K562 (cell line): ENCODE results near the gene ATP13A2. TPM values are rescaled to one million over a fixed set of nuclear protein-coding genes. Genes with fewer than 3 reads are reported as not detected.

Experiments
- ATAC-seq: fragments of 200-7000 bp; cut with Tn5 transposase; 3 replicates; pipeline ENCODE4 v1.9.1; 2020; ENCODE audit warnings: moderate library complexity
- BruUV-seq: library from RNA; stranded (reverse); fragments of 400-500 nt; replicated peaks from 2 replicates; lab custom pipeline; 2021; lab: Mats Ljungman, UMichigan
- CTCF ChIA-PET: fragments of 300-600 bp; formaldehyde crosslinking; extraction: SDS; loops from one replicate; lab custom pipeline; 2021; ENCODE audit warnings: low intra/inter-chr PET ratio; lab: Yijun Ruan, JAX
- POLR2A ChIA-PET: fragments of 300-600, 350-650 bp; sonication (Branson Sonifier 250); formaldehyde crosslinking; extraction: SDS; loops from one replicate; lab custom pipeline; 2021; ENCODE audit warnings: antibody characterized with exemption, inconsistent platforms; lab: Yijun Ruan, JAX
- DNase-seq, 4 experiments: peaks; one replicate each; pipeline versions ENCODE4 v3.0.0 to v3.0.0-alpha.2; 2011 to 2018; ENCODE audit warnings: low spot score in 3 of 4, mixed read lengths in 3 of 4; ENCODE audit errors: extremely low read depth in 1 of 4
- FAIRE-seq: peaks from 2 replicates; lab custom pipeline; 2011; peaks lifted over from hg19 to GRCh38; lab: Jason Lieb, UNC
- H2AFZ ChIP-seq: 2 replicates; pipeline ENCODE4 v1.6.0; 2011; ENCODE audit warnings: low read depth, low read length, control low read depth, inconsistent platforms
- H3K27ac ChIP-seq: fragments of 200-600 bp; 3 replicates; pipeline ENCODE4 v1.8.0; 2011; ENCODE audit warnings: low read depth, mild to moderate bottlenecking, control low read depth, inconsistent platforms, low read length, moderate library complexity, mixed read lengths; ENCODE audit errors: extremely low read depth
- H3K27me3 ChIP-seq, 2 experiments: fragments of 300-600 bp in 1 of 2; 2 replicates in 1 of 2; 3 replicates in 1 of 2; pipeline versions ENCODE4 v1.6.0 to v1.8.0; 2011; ENCODE audit warnings: inconsistent platforms in 2 of 2, low read length in 2 of 2, mild to moderate bottlenecking in 1 of 2, mixed read lengths in 1 of 2, moderate library complexity in 1 of 2; ENCODE audit not compliant: control insufficient read depth in 2 of 2, insufficient read depth in 2 of 2
- H3K36me3 ChIP-seq: fragments of 300-600 bp; 3 replicates; pipeline ENCODE4 v1.8.0; 2011; ENCODE audit warnings: mild to moderate bottlenecking, low read length, inconsistent platforms; ENCODE audit not compliant: control insufficient read depth, insufficient read depth
- H3K4me1 ChIP-seq, 2 experiments: fragments of 200-600 bp in 1 of 2; replicated peaks in 1 of 2; 2 replicates in 1 of 2; 3 replicates in 1 of 2; pipeline versions ENCODE4 v1.5.1 to v1.8.0; 2011; ENCODE audit warnings: inconsistent platforms in 2 of 2, low read length in 2 of 2, mild to moderate bottlenecking in 1 of 2, mixed read lengths in 1 of 2, moderate library complexity in 1 of 2; ENCODE audit not compliant: control insufficient read depth in 2 of 2, insufficient read depth in 2 of 2
- H3K4me2 ChIP-seq: 2 replicates; pipeline ENCODE4 v1.6.1; 2011; ENCODE audit warnings: low read length, control low read depth, inconsistent platforms, mixed read lengths; ENCODE audit not compliant: insufficient read depth
- H3K4me3 ChIP-seq: fragments of 200-600 bp; sonication (generic), shearing (Covaris generic); 2 replicates; pipeline ENCODE4 v1.5.1; 2016; ENCODE audit warnings: control low read depth, inconsistent platforms
- H3K79me2 ChIP-seq: fragments of 200-600 bp; 3 replicates; pipeline ENCODE4 v1.8.0; 2011; ENCODE audit warnings: low read length, inconsistent platforms; ENCODE audit not compliant: control insufficient read depth, insufficient read depth
- H3K9ac ChIP-seq, 2 experiments: 2 replicates each; pipeline versions ENCODE4 v1.6.0 to v1.6.1; 2011; ENCODE audit warnings: low read depth in 2 of 2, low read length in 2 of 2, control low read depth in 1 of 2, inconsistent platforms in 1 of 2, mild to moderate bottlenecking in 1 of 2, mixed read lengths in 1 of 2; ENCODE audit not compliant: insufficient read depth in 1 of 2
- H3K9me1 ChIP-seq: one replicate; pipeline ENCODE4 v1.6.0; 2011; ENCODE audit warnings: inconsistent platforms, mild to moderate bottlenecking, low read length, moderate library complexity; ENCODE audit not compliant: control insufficient read depth, insufficient read depth
- H3K9me3 ChIP-seq: replicated peaks from 2 replicates; pipeline ENCODE4 v1.5.1; 2011; ENCODE audit warnings: low read depth, low read length, inconsistent platforms; ENCODE audit not compliant: control insufficient read depth, insufficient read depth
- H4K20me1 ChIP-seq: replicated peaks from 2 replicates; pipeline ENCODE4 v1.6.1; 2011; ENCODE audit warnings: low read length, inconsistent platforms, mixed read lengths; ENCODE audit not compliant: control insufficient read depth, insufficient read depth
- ATF3 ChIP-seq, 2 experiments: fragments of 450-650 bp in 1 of 2; sonication (generic) in 1 of 2; formaldehyde crosslinking in 1 of 2; IDR thresholded peaks in 1 of 2; conservative IDR thresholded peaks in 1 of 2; 2 replicates each; pipeline versions ENCODE4 v1.6.1 to v1.8.1; 2016 to 2023; ENCODE audit warnings: mild to moderate bottlenecking in 2 of 2, moderate library complexity in 2 of 2, inconsistent platforms in 1 of 2, missing genetic modification reagents in 1 of 2
- BCOR ChIP-seq: fragments of 450-650 bp; IDR thresholded peaks from 2 replicates; pipeline ENCODE4 v1.6.1; 2016
- JUND ChIP-seq, 2 experiments: IDR thresholded peaks; 2 replicates in 1 of 2; 3 replicates in 1 of 2; pipeline ENCODE4 v1.6.1; 2011; ENCODE audit warnings: borderline replicate concordance in 2 of 2, low read depth in 2 of 2, low read length in 2 of 2, improper control_type of control experiment in 1 of 2, missing biosample characterization in 1 of 2, missing genetic modification characterization in 1 of 2, missing genetic modification reagents in 1 of 2
- PHF20 ChIP-seq: fragments of 450-650 bp; IDR thresholded peaks from 2 replicates; pipeline ENCODE4 v1.6.1; 2018; ENCODE audit not compliant: partially characterized antibody
- REST ChIP-seq, 2 experiments: fragments of 450-650 bp; formaldehyde crosslinking in 1 of 2; IDR thresholded peaks; 2 replicates each; pipeline versions ENCODE4 v1.4.0 to v1.6.1; 2014 to 2020; ENCODE audit warnings: mild to moderate bottlenecking in 2 of 2, borderline replicate concordance in 1 of 2, low read depth in 1 of 2
- SIN3A ChIP-seq, 2 experiments: fragments of 150-350 bp in 1 of 2; IDR thresholded peaks; 2 replicates each; pipeline ENCODE4 v1.6.1; 2011 to 2016; ENCODE audit warnings: borderline replicate concordance in 2 of 2, low read depth in 2 of 2, low read length in 2 of 2, mild to moderate bottlenecking in 2 of 2, moderate library complexity in 2 of 2; ENCODE audit not compliant: control insufficient read depth in 1 of 2
- ZNF778 ChIP-seq: fragments of 450-650 bp; formaldehyde crosslinking; IDR thresholded peaks from 2 replicates; pipeline ENCODE4 v1.4.0; 2020; ENCODE audit warnings: mild to moderate bottlenecking, moderate library complexity
- WGBS: fragments of 100-300 bp; shearing (Covaris generic); methylation state at CpG from one replicate; pipeline ENCODE4 v1.1.6; 2016; ENCODE audit warnings: low coverage, mixed read lengths; ENCODE audit not compliant: insufficient coverage; ENCODE audit errors: missing lambda C conversion rate; 5-methylcytosine and 5-hydroxymethylcytosine counted together
- in situ Hi-C: fragments of 300-500 bp; cut with MboI; formaldehyde crosslinking; loops from 4 replicates; pipeline ENCODE4 v1.15.0; 2018; ENCODE audit warnings: inconsistent platforms, mixed read lengths
- intact Hi-C: fragments of 100-400 bp; cut with micrococcal nuclease; formaldehyde crosslinking; loops from 2 replicates; pipeline ENCODE4 v1.14.2; 2022
- polyA plus RNA-seq, 8 experiments: library from polyadenylated mRNA; depleted of rRNA in 4 of 8; stranded (reverse) in 5 of 8; unstranded in 3 of 8; fragments of >200 nt; fragmentation: Nextera tagmentation in 2 of 8; fragmentation: Illumina TruSeq in 1 of 8; extraction: Ambion mirVana in 2 of 8; extraction: Trizol in 1 of 8; gene quantifications; 2 replicates each; pipeline versions ENCODE4 v1.2.1 to v1.2.3, GENCODE V29; 2011 to 2014; ENCODE audit warnings: inconsistent platforms in 1 of 8, missing spikeins in 1 of 8
- total RNA-seq, 7 experiments: library from RNA; depleted of rRNA in 6 of 7; stranded (reverse); fragments of >200 nt in 6 of 7; fragmentation: Illumina TruSeq in 2 of 7; extraction: Trizol in 2 of 7; gene quantifications; 2 replicates each; pipeline versions ENCODE4 v1.2.1 to v1.2.3, GENCODE V29; 2011 to 2021; ENCODE audit warnings: low replicate concordance in 1 of 7
- TF ChIP-seq, protein P1 (sequence below): sonication (generic); formaldehyde crosslinking; IDR thresholded peaks from 2 replicates; pipeline ENCODE4 v1.8.0; 2022; ENCODE audit warnings: mild to moderate bottlenecking, missing genetic modification reagents

ATP13A2 gene
- total and polyA plus RNA-seq, 9 of the 15 experiments (the other 6 are each of a cell fraction or from before 2014, with no cell fraction given) = 0.36 to 56.3 (median 16.3) TPM

DNA sequence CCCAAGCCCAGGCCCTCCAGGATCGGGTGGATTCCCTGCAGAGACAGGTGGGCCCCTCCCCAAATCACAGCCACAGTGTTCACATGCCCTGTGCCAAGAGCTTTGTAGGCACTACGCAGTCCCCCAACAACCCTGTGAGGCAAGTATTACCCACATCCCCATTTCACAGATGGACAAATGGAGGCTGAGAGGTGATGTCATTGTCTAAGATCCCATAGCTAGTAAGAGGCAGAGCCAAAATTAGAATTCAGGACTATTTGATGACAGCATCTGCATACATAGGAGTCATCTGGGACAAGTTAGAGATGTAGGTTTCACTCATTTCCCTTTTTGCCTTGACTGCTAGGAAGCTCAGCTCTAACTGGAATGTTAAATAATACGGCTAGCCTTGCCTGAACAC is 43.4 kb downstream of the ATP13A2 start:
- peaks cover 33 to 71% of the 10 kb centered on the region in 2 experiments for H3K27me3 ChIP-seq
- DNase-seq (no peak), FAIRE-seq (no peak), ATAC-seq (no peak)
- no peaks in the 10 kb centered on the region for H3K79me2 ChIP-seq
- H3K9ac ChIP-seq = peak overlapping the region in 1 of 2 experiments; percentile 53; a peak in 1 of 4 replicates
- no peaks in the 10 kb centered on the region for H3K9me1 ChIP-seq
- in situ Hi-C loops = no loop called here
- H3K27ac ChIP-seq = no peak overlapping the region
- 28% methylated on average over 3 of the region's 3 CpGs for WGBS
- CTCF ChIA-PET = no interaction called here
- H3K36me3 ChIP-seq = no peaks in the 10 kb centered on the region
- H2AFZ ChIP-seq = no peak overlapping the region
- H3K4me3 ChIP-seq = no peak overlapping the region
- intact Hi-C loops = no loop called here
- peaks cover 0 to 52% of the 10 kb centered on the region in 2 experiments; a peak in 1 of 5 replicates for H3K4me1 ChIP-seq
- POLR2A ChIA-PET = interaction anchor here (0.6 to 3.3 kb wide), 3 partner anchors 63 to 158 kb away, joined by 3 to 10 read pairs (median 3); no protein-coding TSS in a partner anchor
- peaks cover 14% of the 10 kb centered on the region for H4K20me1 ChIP-seq
- H3K4me2 ChIP-seq = no peak overlapping the region
- no peaks in the 10 kb centered on the region for H3K9me3 ChIP-seq
- no TSS peak for BruUV-seq
- no peak for TF ChIP-seq REST (IDR thresholded peaks at IDR 0.05; ENCODE audit: borderline replicate concordance)
- TF ChIP-seq REST (CRISPR knock-in tag; IDR thresholded peaks at IDR 0.05; ENCODE audit: low read depth) = no peak
- 0 out of 2 replicates have a peak, but pooled peaks have one; percentile 20 for TF ChIP-seq JUND (IDR thresholded peaks at IDR 0.05; ENCODE audit: borderline replicate concordance, low read depth, low read length)
- TF ChIP-seq JUND (tag; IDR thresholded peaks at IDR 0.05; ENCODE audit: borderline replicate concordance, low read depth, low read length) = peak; percentile 65; the same call in 2 of the 3 replicates
- TF ChIP-seq SIN3A (IDR thresholded peaks at IDR 0.05; ENCODE audit: borderline replicate concordance in 2 of 2, control insufficient read depth in 1 of 2, low read depth in 2 of 2, low read length in 2 of 2) = no peak
- no peak for TF ChIP-seq PHF20
- TF ChIP-seq BCOR = peak; percentile 88
- no peak for TF ChIP-seq ZNF778 (CRISPR knock-in tag)
- TF ChIP-seq ATF3 (IDR thresholded peaks at IDR 0.05) = peak; percentile 60
- TF ChIP-seq ATF3 (CRISPR knock-in tag; conservative IDR thresholded peaks at IDR 0.05) = no peak
- TF ChIP-seq, protein P1, sequence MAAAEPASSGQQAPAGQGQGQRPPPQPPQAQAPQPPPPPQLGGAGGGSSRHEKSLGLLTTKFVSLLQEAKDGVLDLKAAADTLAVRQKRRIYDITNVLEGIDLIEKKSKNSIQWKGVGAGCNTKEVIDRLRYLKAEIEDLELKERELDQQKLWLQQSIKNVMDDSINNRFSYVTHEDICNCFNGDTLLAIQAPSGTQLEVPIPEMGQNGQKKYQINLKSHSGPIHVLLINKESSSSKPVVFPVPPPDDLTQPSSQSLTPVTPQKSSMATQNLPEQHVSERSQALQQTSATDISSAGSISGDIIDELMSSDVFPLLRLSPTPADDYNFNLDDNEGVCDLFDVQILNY = 0 out of 2 replicates have a peak, but pooled peaks have one; percentile 20
